Hepatocyte (in vitro differentiated cells): Measurements from ENCODE around the gene STUB1.

ENCODE experiments used
- EZH2 ChIP-seq: fragments of 200-600 bp; sonication (generic); IDR thresholded peaks from 2 replicates; pipeline ENCODE4 v1.6.1; 2016; ENCODE audit warnings: antibody characterized with exemption, mild to moderate bottlenecking, borderline replicate concordance
- TF ChIP-seq, protein P1 (sequence below): fragments of 200-600 bp; sonication (generic); IDR thresholded peaks from 2 replicates; pipeline ENCODE4 v1.5.1; 2016; ENCODE audit warnings: antibody characterized with exemption, mild to moderate bottlenecking; ENCODE audit not compliant: poor library complexity

- TF ChIP-seq, protein P1, sequence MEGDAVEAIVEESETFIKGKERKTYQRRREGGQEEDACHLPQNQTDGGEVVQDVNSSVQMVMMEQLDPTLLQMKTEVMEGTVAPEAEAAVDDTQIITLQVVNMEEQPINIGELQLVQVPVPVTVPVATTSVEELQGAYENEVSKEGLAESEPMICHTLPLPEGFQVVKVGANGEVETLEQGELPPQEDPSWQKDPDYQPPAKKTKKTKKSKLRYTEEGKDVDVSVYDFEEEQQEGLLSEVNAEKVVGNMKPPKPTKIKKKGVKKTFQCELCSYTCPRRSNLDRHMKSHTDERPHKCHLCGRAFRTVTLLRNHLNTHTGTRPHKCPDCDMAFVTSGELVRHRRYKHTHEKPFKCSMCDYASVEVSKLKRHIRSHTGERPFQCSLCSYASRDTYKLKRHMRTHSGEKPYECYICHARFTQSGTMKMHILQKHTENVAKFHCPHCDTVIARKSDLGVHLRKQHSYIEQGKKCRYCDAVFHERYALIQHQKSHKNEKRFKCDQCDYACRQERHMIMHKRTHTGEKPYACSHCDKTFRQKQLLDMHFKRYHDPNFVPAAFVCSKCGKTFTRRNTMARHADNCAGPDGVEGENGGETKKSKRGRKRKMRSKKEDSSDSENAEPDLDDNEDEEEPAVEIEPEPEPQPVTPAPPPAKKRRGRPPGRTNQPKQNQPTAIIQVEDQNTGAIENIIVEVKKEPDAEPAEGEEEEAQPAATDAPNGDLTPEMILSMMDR: no peak
- no peak for TF ChIP-seq EZH2
Observed at GRCh38 chr16:704552-705380, 24.6 kb downstream of the STUB1 start.
